Caki2 (cell line): ENCODE measurements around the gene ASCC1. TPM values are rescaled to one million over a fixed set of nuclear protein-coding genes. Genes with fewer than 3 reads are reported as not detected.

Experiments used
- DNase-seq: peaks from one replicate; pipeline ENCODE4 v3.0.0-alpha.2; 2015; ENCODE audit warnings: low read depth
- in situ Hi-C: cut with HindIII; loops from 2 replicates; pipeline ENCODE4 v1.10.0; 2016; ENCODE audit warnings: low sequenced_read_pairs, low pct_unique_long_range_greater_than_20kb, mixed read lengths
- total RNA-seq: library from RNA; depleted of rRNA; stranded (reverse); fragments of >200 nt; shearing (Covaris generic); gene quantifications from 2 replicates; pipeline ENCODE4 v1.2.3, GENCODE V29; 2014; ENCODE audit warnings: low replicate concordance

ASCC1 gene
- total RNA-seq, 1 experiment from 2014 or later: 55.1 TPM

DNA sequence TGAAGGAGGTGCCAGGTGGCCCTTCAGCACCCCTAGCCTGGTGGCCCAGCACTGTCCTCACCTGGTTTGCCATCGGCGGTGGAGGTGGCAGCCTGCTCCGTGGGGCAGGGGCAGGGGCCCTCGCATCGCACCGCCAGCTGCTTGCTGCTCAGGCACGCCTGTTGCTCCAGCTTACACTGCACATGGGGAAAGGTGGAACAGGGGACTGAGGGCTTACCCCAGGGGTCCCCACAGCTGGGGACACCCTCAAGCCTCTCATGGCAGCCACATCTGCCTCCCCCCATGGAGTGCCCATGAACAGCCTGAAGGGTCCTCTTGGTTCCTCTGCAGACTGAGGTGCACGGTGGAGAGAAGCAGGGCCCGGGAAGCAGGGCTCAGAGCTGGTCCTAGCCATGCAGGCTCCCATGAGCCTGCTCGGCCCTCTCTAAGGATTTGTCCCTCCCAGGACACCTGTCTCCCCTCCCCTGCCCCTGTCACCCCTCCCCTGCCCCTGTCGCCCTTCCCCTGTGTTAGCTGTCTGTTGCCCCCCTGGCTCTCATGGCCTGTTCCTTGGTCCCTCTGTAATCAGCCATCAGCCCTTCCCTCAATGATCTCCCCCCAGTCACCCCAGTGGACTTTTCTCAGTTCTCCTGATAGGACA lies 147.8 kb downstream of the ASCC1 start:
- in situ Hi-C loops: no loop called here
- DNase-seq: no peak

DNA sequence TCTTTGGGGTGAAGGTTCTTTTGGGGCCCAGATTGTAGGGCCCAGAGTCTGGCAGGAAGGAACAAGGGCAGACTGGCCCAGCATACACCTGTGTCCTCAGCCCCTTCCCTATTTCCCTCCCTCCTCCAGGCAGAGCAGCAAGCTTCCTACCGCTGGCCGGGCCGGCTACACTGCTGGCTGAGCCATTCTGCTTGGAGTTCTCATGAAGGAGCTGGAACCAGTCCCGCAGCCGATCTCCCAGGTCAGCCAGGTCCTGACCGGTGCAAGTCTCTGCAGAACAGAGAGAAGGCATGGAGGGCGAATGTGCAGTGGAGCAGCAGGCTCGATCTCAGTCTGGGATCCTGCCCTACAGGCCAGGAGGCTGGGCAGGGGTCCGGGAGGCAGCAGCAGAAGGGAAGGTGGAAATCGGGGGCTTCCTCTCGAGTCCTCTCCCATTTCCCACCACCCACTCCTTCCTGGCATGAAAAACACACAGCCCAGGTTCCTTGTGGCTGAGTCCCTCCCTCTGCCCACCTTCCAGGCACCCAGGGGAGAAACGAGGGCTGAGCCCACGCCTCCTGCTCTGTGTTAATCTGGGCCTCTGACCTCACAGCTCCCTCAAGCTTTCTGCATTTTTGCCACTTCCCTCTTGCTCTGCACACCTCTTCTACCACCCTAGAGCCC lies 148.5 kb downstream of the ASCC1 start:
- DNase-seq: no peak
- in situ Hi-C loops: no loop called here

DNA sequence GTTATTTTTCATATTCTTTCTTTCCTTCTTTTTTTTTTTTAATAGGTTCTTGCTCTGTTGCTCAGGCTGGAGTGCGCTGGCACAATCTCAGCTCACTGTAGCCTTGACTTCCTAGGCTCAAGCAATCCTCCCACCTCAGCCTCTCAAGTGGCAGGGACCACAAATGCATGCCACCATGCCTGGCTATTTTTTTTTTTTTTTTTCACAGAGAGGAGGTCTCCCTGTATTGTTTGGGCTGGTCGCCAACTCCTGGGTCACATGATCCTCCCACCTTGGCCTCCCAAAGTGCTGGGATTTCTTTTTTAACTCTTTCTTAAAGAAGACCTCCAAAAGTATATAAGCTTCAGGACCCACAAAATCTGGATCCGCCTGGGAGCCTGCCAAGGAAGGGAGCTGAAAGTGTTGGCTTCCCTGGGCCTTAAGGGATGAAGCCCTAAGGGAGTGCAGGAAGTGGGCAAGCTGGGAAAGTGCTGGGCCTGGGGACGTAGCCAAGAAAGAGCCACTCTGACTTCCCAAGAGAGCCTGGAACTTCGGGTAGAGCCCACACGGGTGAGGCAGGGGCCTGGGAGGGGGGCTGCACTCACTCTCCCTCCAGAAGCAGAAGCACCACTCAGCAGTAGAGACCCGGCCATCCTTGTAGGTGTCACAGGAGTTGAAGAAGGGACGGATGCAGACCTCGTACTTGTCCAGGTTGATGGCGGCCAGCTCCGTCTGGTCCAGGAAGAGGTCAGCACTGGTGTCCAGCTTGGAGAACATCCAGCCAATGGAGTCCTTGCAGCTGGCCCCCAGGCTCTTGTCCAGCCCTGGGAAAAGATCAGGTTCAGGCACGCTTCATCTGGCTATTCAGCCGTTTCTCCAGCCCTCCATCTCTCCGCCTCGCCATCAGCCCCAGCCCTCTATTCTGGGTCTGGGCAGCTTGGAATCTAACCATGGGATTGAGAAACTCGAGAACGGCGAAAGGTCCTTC lies 149.5 kb downstream of the ASCC1 start:
- no peak for DNase-seq
- in situ Hi-C loops: no loop called here

DNA sequence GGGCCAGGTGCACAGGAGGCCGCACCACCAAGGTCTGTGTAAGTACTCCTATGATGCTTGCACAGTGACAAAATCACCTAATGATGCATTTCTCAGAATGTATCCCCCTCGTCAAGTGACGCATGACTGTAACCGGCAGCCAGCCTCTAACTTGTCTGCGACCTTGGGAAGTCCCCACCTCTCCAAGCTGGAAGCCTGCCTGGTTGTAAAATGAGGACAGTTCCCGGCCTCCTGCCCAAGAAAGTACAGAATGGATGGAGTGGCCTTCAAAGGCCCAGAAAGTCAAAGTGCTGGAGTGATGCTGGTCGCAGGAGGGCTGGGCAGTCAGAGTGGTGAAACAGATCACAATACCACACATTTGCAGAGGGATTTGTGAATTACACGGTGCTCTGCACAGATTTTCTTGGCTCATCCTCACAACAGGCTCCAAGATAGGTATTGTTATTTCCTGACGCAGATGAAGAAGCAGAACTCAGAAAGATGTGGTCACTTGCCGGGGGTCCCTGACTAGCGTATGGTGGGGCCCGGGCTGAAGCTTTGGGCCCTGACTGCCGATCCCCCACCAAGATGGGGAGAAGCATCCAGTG lies 150.5 kb downstream of the ASCC1 start:
- DNase-seq: peak; percentile 55
- in situ Hi-C loops: no loop called here

DNA sequence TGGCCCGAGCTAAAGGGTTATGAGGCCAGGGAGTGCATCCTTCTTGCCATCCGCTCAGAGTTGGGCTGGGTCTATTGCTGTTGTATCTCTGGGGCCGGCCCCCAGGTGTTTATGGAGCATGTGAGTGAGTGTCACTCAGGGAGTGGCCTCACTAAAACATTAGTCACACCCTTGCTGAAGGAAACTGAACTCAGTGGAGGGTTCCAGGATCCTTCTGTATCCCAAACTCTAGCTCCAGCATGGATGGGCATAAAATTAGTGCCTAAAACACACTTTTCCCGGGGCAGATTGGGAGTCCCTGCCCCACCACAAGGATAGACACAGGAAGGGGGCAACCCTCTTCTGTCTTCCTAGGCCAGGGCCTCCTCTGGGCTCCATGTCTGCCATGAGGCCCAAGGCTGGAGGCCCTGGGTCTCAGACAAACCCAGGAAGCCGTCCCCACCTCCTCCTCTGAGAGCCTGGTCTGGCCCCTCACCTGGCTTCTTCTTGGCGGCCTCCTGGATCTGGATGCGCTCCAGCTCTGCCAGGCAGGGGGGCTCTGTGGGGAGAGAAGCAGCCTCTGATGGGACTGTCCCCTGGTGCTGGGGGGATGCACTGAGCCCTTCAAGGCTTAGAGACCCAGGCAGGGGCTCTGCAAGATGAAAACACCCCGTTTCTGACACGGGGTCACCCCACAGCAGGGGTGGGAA lies 152.2 kb downstream of the ASCC1 start:
- peak; percentile 57 for DNase-seq
- in situ Hi-C loops: no loop called here

DNA sequence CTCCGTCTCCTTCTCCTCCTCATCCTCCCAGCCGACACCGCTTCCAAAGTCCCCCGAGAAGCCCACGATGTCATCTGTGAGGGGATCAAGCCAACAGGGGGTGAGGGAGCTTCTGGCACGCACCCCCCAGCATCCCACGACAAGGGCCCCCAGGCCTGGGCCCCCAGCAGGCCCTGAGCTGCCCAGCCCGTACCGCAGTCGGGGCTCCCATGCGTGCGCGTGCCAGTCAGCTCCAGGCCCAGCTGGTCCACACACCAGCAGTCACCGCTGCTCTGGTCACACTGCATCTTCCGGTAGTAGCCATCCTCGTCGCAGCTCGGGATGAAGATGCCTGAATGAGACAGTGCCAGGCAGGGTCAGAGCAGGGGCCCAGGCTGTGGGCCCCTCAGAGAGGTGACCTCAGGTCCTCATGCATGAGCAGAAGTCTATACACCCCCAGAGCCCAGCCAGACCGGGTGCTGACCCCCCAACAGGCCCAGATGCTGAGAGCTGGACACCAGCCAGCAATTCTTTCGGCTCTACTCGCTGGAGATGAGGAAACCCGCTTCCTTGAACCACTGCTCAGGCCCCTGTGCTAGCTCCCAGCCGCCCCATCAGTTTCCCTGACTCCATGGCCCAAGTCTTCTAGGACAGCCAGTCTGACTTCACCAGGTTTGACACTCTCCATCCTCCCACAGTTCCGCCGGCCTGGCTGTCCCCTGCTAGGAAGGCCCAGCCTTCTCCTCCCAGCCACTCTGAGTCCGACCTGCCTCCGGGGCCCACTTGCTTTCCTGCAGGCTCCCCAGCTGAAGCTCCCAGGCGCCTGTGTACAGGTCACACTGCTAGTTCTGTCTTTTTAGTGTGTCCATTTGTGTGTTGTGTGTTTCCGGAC lies 153.0 kb downstream of the ASCC1 start:
- DNase-seq: no peak
- in situ Hi-C loops: no loop called here

DNA sequence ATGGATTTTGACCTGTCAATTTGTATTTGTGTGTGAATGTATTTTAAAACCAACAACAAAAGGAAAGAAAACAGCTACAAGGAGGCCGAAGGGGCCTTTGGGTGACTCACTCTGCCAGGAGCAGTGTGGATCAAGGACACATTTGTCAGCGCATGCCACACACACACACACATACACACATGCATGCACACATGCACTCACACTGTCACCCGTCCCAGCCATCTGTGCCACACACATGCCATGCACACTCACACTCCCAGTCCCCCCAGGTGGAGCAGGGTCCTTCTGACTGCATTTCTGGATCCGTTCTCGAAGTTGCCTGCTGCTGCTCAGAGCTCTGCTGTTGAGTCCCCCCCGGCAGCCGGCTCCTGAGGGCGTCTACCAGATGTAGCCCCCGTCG lies 153.7 kb downstream of the ASCC1 start:
- in situ Hi-C loops: no loop called here
- DNase-seq: no peak

DNA sequence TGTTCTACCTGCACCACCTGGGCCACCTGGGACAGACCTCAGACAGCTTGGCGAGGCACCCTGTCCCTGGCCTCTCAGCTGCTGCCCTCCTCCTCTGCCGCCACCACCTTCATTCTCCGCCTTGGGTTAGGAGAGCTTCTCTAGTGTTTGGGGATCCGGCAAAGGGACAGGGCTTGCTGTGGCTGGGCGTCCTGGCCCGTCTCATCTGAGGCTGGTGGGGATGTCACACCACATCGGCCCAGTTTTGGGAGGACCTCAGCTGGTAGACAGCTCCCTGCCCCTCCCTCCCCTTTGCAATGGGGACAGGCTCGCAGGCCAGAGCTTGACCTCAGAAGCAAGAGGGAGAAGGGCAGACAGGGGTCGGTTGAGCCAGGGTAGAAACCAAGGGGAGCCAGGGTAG lies 154.1 kb downstream of the ASCC1 start:
- in situ Hi-C loops: no loop called here

DNA sequence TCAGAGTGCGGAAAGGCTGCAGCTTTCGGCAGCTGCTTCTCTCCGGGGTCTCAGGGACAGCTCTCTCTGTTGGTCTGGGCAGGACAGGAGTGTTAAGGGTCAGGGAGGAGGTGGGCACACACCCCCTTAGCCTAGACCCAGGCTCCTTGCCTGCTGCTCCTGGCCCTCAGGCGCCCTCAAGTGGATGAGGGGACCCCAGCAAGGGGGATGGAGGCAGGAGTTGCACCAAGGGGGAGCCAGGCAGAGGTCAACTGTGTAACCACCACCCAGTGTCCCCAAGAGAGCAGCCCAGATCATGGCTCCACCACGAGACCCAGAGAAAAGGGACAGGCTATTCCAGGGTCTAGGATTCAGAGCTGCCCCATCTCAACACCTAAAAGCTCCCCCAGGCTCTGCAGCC lies 154.6 kb downstream of the ASCC1 start:
- DNase-seq: no peak
- in situ Hi-C loops: no loop called here

More for the DNA sequence above, 154.1 kb downstream of the ASCC1 start:
- no peak for DNase-seq

DNA sequence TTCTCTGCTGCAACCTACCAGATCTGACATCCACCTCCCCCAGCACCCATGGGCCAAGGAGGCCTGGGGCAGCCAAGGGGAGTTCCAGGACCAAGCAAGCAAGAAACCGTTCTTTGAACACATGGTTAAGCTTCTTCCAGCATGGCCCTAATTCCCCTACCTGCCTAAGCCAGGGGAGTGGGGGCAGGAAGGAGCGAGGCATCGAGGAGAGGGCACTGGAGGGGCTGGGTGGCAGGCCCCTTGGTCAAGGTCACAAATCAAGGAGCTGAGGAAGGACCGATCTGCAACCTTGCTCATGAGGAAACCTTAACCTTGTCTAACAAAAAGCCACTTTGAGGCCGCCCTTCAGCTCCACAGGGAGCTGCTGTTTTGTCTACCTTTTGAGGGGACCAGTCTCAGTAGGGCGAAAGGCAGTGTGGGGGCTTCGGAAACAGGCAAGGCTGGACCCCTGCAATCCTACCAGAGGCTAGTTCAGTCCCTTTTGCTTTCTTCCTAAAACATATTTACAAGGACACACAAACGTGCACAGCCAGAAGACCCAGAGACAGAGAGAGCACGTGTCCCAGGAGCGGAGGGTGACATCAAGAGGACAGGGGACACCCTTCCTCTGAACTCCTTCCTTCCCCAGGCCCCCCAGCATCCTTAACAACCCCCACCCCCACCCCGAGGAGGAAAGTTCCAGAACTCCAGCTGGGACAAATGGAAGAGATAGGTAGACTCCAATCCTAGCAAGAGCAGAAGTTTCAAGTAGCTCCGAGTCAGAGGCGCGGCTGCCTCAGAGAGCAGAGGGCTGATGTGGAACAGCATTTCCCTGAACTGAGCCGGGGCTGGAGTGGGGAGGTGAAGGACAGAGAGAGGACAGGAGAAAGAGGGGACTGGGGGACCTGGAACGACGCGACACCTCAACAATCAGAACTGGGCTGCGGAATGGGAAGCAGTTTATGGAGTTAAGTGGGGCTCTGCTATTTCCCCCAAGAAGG lies 155.9 kb downstream of the ASCC1 start:
- DNase-seq: no peak
- in situ Hi-C loops: no loop called here

DNA sequence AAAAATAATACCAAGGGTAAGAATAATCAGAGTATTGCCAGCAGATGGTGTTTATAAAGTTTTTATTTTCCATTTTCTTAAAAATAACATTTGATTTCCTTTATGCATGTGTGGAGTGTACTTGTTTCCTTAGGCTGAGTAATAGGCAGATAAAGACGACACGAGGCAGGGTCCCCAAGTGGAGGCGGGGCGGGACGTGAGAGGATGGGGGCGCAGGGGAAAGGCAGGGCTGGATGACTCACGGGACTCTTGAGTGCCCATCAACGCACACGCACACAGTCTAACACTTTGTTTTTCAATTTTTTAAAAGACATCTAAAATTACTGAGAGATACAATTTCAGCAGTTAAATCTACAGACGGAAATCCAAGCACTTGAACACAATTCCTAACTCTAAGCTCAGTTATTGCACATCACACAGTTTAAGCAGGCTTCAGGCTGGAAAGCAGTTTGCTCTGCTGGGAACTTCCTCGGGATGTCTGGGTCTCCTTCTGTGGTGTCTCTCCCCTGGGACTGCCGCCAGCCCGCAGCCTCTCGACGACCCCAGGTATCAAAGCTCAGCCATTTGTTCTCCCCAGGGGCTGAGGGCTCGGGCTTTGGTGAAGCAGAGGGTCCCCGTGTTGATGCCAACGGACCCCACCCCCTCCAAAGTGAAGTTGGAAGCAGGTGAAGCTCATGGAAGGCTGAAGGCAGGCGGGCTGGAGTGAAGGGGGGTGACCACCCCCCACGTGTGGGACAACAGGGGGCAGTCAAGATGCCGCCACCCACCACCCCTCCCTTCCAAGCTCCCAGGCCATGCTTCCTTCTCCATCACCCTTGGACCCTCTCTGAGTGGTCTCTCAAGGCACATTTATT lies 156.9 kb downstream of the ASCC1 start:
- in situ Hi-C loops: no loop called here
- no peak for DNase-seq

DNA sequence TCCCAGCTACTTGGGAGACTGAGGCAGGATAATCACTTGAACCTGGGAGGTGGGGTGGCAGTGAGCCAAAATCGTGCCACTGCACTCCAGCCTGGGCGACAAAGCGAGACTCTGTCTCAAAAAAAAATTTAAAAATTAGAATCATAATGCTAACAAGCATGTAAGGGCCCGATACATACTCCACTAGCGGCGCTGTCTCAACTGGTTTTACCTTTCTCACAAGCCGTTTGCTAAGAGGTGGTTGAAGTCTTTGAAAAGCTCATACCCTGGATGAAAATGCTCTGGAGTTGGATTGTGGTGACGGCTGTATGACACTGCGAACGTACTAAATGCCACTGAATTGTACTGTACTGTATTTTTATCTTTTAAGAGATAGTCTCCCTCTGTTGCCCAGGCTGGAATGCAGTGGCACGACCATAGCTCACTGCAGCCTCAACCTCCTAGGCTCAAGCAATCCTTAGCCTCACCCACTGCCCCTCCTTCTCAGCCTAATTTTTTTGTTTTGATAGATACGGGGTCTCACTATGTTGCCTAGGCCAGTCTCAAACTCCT lies 157.7 kb downstream of the ASCC1 start:
- no peak for DNase-seq
- in situ Hi-C loops: no loop called here

DNA sequence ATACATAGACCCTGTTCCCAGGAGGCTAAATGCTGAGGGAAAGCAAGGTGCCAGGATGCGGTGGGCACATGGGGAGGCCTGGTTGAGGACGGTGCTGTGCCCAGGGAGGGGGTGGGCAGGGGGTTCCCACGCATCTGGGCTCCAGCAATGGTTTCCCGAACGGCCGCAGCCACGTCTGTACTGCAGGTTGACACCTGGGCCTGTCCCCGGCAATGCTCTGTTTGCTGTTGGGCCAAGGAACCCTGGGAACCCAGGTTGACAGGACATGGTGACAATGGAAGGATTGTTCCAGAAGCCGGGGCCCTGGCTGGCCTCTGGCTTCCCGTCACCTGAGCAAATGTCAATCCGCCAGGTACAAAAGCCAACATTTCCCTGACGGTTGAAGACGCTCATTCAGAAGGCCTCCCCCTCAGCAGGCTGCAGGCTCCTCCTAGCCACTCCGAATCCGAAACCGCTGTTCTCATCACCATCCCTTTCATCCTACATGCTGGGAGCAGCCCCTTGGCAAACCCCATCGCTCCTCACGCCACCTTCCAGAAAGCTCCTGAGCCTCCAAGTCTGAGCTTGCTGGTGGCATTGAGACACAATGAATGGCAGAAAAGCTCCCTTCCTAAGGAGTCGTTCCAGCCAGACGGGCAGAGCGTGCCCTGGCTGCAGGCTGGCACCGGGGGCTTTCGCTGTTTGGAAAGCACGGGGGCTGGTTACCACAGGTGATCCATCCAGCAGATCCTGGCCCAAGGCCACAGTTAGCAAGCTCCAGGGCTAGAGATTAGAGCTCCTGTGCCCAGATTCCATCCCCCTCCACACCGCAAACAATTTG lies 158.9 kb downstream of the ASCC1 start:
- in situ Hi-C loops: no loop called here

DNA sequence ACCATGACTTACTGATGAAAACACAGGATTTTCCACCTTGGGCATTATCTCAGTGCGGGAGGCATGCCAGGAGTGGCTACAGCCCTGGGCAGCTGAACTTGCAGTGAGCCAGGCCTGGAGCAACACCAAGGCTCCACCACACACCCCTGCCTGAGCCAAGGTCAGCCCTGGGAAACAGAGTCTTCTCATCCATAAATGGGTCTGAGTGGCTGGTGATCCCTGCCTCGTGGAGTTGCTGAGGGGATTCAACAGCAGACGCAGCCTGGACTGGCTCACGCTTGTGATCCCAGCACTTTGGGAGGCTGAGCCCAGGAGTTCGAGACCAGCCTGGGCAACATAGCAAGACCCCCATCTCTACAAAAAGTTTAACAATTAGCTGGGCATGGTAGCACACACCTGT lies 160.0 kb downstream of the ASCC1 start:
- DNase-seq: no peak
- in situ Hi-C loops: no loop called here

More for the DNA sequence above, 158.9 kb downstream of the ASCC1 start:
- no peak for DNase-seq
